HG03139 (cell line): ENCODE data around the gene TBC1D1.

ENCODE experiments used
- ATAC-seq: cut with Tn5 transposase; IDR thresholded peaks from one replicate; pipeline ENCODE4 v1.9.1; 2021; ENCODE audit not compliant: unreplicated experiment

TBC1D1 gene

GRCh38 chr4:37889849-37890800 lies 759 bp upstream of the TBC1D1 start:
- ATAC-seq: peak; percentile 2

- peak; percentile 57 for ATAC-seq
Measured at GRCh38 chr4:37891260-37892159, 626 bp downstream of the TBC1D1 start.

GRCh38 chr4:37892641-37893040 lies 1.8 kb downstream of the TBC1D1 start:
- peak; percentile 37 for ATAC-seq

GRCh38 chr4:37893164-37893563 lies 2.3 kb downstream of the TBC1D1 start:
- ATAC-seq: no peak

GRCh38 chr4:37895271-37895670 lies 4.4 kb downstream of the TBC1D1 start:
- ATAC-seq: no peak

GRCh38 chr4:37896206-37896860 lies 5.4 kb downstream of the TBC1D1 start:
- no peak for ATAC-seq

- ATAC-seq: no peak
Measured at GRCh38 chr4:37902212-37902611, 11.3 kb downstream of the TBC1D1 start.

- ATAC-seq: no peak
Measured at GRCh38 chr4:37902738-37903693, 12.1 kb downstream of the TBC1D1 start.

- no peak for ATAC-seq
Measured at GRCh38 chr4:37903901-37904300, 13.0 kb downstream of the TBC1D1 start.

- ATAC-seq: no peak
Measured at GRCh38 chr4:37904824-37905223, 13.9 kb downstream of the TBC1D1 start.

GRCh38 chr4:37905533-37906169 lies 14.8 kb downstream of the TBC1D1 start:
- ATAC-seq: no peak

- no peak for ATAC-seq
Measured at GRCh38 chr4:37908488-37909331, 17.8 kb downstream of the TBC1D1 start.

- ATAC-seq: no peak
Measured at GRCh38 chr4:37909332-37910090, 18.6 kb downstream of the TBC1D1 start.

GRCh38 chr4:37910091-37910486 lies 19.2 kb downstream of the TBC1D1 start:
- no peak for ATAC-seq

- ATAC-seq: no peak
Measured at GRCh38 chr4:37914539-37914938, 23.7 kb downstream of the TBC1D1 start.

GRCh38 chr4:37917388-37917787 lies 26.5 kb downstream of the TBC1D1 start:
- ATAC-seq: no peak

GRCh38 chr4:37918653-37919052 lies 27.8 kb downstream of the TBC1D1 start:
- ATAC-seq: no peak

GRCh38 chr4:37922328-37922727 lies 31.4 kb downstream of the TBC1D1 start:
- no peak for ATAC-seq
